Activated CD4-positive, alpha-beta T cell treated with anti-CD3 and anti-CD28 coated beads, Interleukin-10, Interleukin-2, amounts not matched to agents 100 ng/mL and 50 ng/mL, durations not matched to agents 16 hours and 8 hours (primary cell): Measurements from ENCODE around the gene RETSAT.
"Not testable (repeated sequence)": the region's sequence is repeated elsewhere in the genome, so short reads cannot be mapped to it uniquely, and the experiment has no call there.

Experiments
- DNase-seq: peaks from one replicate; pipeline ENCODE4 v3.0.0-alpha.2; 2020

The RETSAT gene

DNA sequence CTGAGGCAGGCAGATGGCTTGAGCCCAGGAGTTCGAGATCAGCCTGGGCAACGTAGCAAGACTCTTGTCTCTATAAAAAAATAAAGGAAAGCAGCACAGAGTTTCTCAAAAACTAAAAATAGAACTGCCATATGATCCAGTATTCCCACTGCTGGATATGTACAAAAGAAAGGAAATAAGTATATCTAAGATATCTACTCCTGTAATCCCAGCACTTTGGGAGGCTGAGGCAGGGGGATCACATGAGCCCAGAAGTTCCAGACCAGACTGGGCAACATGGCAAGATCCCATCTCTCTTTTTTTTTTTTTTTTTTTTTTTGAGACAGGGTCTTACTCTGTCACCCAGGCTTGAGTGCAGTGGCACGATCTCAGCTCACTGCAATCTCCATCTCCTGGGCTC lies 24.6 kb downstream of the RETSAT start:
- not testable (repeated sequence) for DNase-seq

GRCh38 chr2:85329181-85329651 lies 25.1 kb downstream of the RETSAT start:
- DNase-seq: no peak

- DNase-seq: peak; percentile 96
Observed at GRCh38 chr2:85327822-85328617, 26.3 kb downstream of the RETSAT start, which contains the start of gene TGOLN2. TGOLN2 (minus strand) TSS chr2:85327989; CDS start chr2:85327962, 27 bp downstream.

- peak; percentile 69 for DNase-seq
Observed at GRCh38 chr2:85327160-85327821, 27.0 kb downstream of the RETSAT start.

- DNase-seq: peak; percentile 83
Observed at GRCh38 chr2:85326406-85327159, 27.7 kb downstream of the RETSAT start.

DNA sequence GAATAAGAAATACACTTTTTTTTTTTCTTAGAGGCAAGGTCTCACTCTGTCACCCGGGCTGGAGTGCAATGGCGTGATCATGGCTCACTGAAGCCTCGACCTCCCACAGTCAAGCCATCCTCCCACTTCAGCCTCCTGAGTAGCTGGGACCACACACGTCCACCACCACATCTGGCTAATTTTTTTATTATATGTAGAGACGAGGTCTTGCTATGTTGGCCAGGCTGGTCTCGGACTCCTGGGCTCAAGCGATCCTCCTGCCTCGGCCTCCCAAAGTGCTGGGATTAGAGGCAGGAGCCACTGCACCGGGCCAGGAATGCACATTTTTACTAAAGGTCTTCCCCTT lies 28.9 kb downstream of the RETSAT start:
- DNase-seq: no peak

DNA sequence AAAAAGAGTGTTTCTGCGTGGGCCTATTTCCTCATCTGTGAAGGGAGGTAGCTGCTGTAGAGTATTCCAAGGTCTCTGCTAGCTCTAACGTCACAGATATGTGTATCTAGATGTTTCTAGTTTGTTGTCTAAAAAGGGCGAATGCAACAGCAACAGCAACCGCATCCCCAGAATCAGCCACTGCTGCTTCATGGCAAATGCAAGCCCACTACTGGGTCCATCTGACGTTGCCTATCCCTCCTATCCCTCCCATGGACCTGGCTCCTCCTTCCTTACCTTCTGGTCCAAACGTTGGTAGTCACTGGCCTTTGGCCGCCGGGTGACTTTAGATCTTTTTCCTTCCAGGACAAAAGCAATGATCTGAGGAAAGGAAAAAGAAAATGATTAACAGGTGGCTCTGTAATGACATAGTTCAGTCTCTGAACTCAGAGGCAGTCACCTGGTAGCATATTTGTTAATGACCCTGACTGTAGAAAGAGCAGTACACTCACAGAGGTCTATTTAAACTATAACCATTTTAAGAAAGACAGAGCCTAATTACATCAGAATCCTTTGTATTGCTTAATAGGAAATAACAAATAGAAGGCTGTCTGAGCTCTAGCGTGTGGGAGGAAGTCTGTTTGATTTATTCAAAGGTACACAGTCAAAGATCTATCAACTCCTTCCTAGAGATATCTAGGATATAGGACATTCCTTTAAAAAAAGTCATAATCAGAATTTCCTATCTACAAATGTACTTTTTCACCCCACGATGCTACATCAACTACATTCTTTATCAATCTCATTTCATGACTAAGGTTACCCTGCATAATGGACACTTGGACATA lies 29.5 kb downstream of the RETSAT start:
- no peak for DNase-seq

GRCh38 chr2:85323988-85324367 lies 30.4 kb downstream of the RETSAT start:
- DNase-seq: not testable (repeated sequence)

- DNase-seq: no peak
Observed at GRCh38 chr2:85323351-85323987, 30.9 kb downstream of the RETSAT start.

DNA sequence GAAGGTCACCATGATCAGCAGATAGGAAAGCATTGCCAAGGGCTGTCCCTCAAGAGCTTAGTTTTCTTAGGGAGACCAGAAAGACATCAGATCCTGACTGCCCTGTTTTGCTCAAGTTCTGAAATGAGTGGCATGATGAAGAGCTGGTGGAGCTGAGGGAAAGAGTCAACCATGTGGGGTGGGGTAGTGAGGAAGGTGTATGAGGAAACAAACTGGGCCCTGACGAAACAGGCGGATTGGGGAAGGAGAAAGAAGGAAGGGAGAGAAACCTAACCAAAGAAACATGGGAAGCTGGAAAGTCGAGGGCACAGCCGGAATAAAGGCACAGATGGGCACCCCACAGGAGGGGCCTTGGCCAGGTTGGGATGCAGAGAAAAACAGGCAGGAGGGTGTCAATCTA lies 34.5 kb downstream of the RETSAT start:
- no peak for DNase-seq

DNA sequence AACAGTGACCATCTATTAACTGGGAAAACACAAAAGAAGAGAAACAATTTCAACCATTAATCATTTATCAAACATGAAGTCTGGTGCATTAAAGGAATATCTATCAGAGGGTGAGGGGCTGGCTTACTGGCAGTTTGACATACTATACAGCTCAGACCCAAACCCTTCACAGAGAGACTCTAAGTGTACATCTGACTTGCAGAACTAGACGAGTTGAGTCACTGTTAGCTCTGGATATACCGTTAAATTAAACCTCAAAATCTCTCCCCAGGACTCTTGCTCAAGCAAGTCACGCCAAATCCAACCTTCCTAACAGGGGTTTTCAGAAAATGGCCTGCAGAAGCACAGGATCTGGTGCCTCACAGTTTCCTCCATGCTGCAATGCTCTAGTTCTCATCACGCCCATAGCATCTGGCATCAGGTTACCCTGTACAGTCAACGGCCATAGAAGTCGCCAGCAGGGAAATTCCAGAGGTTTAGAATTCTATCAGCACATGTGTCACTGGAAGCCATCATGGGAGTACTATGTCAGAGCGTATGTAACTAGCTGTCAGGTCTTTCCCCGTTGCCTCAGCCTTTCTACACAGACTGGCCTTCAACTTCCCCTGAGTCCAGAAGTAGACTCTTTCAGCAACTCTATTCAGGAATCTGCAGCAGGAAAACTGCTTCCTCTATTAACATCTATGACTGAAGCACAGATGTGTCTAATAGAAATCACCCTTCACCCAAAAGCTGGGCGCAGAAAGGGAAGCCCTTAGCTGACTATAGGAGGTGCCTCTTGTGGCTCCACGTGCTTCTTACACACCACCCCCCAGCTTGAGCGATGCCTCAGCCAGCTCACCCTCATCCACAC lies 35.9 kb downstream of the RETSAT start:
- DNase-seq: peak; percentile 52

GRCh38 chr2:85315921-85316320 lies 38.4 kb downstream of the RETSAT start:
- not testable (repeated sequence) for DNase-seq

DNA sequence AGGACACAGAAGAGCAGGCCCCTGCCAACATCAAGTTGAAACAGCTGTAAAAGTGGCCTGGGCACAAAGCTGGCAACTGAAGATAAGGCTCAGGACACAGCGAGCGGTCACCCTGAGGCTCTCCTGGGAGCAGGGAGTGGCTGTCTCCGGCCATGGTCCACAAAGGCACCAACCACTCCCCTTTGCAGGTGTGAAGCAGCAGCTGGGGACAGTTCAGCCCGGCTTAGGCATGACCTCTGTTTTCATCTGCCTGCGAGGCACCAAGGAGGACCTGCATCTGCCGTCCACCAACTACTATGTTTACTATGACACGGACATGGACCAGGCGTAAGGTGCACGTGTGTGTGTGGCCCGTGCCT lies 39.5 kb downstream of the RETSAT start:
- no peak for DNase-seq

DNA sequence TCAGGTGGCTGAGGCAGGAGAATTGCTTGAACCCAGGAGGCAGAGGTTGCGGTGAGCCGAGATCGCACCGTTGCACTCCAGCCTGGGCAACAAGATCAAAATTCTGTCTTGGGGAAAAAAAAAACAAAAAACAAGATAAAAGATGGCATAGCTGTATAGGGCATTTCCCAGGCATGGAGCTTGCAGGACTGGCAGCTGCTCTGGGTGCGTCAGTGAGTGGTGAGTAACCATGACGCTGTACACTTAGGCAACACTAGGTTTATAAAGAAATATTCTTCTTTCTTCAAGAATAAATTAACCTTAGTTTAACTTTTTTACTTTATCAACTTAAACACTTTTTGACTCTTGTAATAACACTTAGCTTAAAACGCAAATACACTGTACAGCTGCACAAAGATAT lies 41.9 kb downstream of the RETSAT start:
- DNase-seq: no peak

DNA sequence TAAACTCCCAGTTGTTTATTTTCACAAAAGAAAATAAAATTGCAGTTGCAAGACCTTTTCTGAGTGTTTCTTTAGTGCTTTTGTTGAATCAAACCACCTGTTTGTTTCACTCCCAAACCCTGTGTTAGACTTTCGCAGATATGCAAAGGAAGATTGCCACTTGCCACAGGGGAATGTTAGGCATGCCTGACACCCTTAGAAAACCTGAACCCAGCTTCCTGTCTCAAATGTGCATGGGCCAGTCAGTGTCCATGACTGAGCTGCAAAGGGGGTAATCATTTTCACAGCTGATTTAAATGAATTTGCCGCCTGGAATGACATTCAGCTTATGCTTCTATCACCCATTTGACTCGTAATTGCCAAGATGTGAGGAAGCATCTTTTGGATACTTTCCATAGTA lies 44.0 kb downstream of the RETSAT start:
- DNase-seq: no peak

DNA sequence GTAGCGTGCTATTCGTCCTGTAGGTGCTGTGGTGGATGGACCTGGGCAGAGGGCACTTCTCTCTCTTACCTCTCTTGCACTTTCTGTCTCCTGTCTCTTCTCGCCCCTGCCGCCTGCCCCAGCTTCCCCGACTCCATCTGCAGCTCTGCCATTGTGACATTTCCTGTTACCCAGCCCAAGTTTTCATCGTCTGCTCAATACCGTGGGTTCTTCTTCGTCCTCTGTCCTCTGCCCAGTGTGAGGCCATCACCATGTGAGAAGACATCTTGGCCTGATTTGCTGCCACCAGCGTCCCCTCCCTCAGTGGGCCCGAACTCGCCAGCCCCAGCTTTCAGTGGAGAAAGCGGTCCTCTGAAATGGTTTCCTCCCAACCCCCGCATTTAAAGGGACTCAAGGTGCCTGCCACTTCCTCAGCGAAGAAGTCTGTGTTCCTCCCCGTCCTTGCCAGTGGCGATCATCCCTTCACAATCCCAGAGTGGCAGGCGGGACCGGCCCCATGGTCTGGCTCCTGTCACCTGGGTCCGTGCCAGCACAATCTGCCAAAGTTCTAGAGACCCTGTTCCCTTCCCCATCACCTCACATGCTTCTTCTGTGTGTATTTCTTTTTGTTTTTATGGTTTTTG lies 44.5 kb downstream of the RETSAT start:
- no peak for DNase-seq

- no peak for DNase-seq
Observed at GRCh38 chr2:85308896-85309555, 45.3 kb downstream of the RETSAT start.

GRCh38 chr2:85308201-85308600 lies 46.1 kb downstream of the RETSAT start:
- DNase-seq: no peak

DNA sequence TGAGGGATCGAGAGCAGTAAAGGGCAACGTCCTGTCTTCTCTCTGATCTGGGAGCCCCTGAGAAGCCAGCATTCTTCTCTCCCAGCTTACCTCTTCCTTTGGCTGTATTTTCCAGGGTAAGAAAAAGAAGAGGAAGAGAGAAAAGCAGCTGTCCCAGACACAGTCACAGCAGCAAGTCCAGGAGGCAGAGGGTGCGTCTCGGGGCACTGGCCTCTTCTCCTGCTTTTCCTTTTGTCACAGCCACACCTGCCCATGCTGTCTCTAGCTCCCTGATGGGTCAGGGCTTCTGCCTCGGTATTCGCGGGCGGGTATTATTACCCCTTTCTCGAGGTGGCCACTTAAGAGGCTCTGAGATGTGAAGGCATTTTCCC lies 46.8 kb downstream of the RETSAT start:
- no peak for DNase-seq

GRCh38 chr2:85303780-85304531 lies 50.4 kb downstream of the RETSAT start:
- DNase-seq: no peak
